Uterus (tissue), 4 donors: ENCODE measurements around the gene DCC. TPM values are rescaled to one million over a fixed set of nuclear protein-coding genes. Genes with fewer than 3 reads are reported as not detected.
"Not testable (repeated sequence)": the region's sequence is repeated elsewhere in the genome, so short reads cannot be mapped to it uniquely, and the experiment has no call there.

Experiments
- DNase-seq, 2 donors: peaks; one replicate each; pipeline ENCODE4 v3.0.0-alpha.2; 2019 to 2020
- H3K27ac ChIP-seq, 2 donors: fragments of 200-600 bp; sonication (generic); 1 replicate in 1 of 2; 2 replicates in 1 of 2; pipeline ENCODE4 v1.5.1; 2016 to 2018
- H3K27me3 ChIP-seq, 2 donors: fragments of 200-600 bp; sonication (generic); one replicate each; pipeline ENCODE4 v1.5.1; 2018 to 2019; ENCODE audit warnings: control low read depth in 1 of 2
- H3K36me3 ChIP-seq, 2 donors: fragments of 200-600 bp; sonication (generic); one replicate each; pipeline ENCODE4 v1.5.1; 2019; ENCODE audit warnings: control low read depth in 1 of 2
- H3K4me1 ChIP-seq, 2 donors: fragments of 200-600 bp; sonication (generic); one replicate each; pipeline ENCODE4 v1.5.1; 2018 to 2019; ENCODE audit warnings: control low read depth in 1 of 2
- H3K4me3 ChIP-seq, 2 donors: fragments of 200-600 bp; sonication (generic); 1 replicate in 1 of 2; 2 replicates in 1 of 2; pipeline ENCODE4 v1.5.1; 2018 to 2019; ENCODE audit warnings: mild to moderate bottlenecking in 1 of 2
- H3K9me3 ChIP-seq, 2 donors: fragments of 200-600 bp; sonication (generic); one replicate each; pipeline ENCODE4 v1.5.1; 2019; ENCODE audit warnings: control low read depth in 1 of 2
- POLR2A ChIP-seq, 2 donors: fragments of 450-650 bp; IDR thresholded peaks; one replicate each; pipeline ENCODE4 v1.6.1; 2016; ENCODE audit warnings: antibody characterized with exemption in 2 of 2, mild to moderate bottlenecking in 1 of 2, moderate library complexity in 1 of 2
- intact Hi-C: fragments of 100-400 bp; cut with DNase I; formaldehyde crosslinking; loops from one replicate; pipeline ENCODE4 v1.15.1; 2023; ENCODE audit warnings: low total_unique reads
- total RNA-seq, 4 donors: library from RNA; depleted of rRNA in 3 of 4; stranded (reverse); fragments of >200 nt in 3 of 4; gene quantifications; one replicate each; pipeline versions ENCODE4 v1.1.0 to v1.2.4, GENCODE V29; 2014 to 2023
- TF ChIP-seq, protein P1 (sequence below), 4 experiments: fragments of 200-600 bp in 2 of 4; fragments of 450-650 bp in 2 of 4; sonication (generic) in 2 of 4; IDR thresholded peaks; one replicate each; pipeline ENCODE4 v1.5.1; 2016 to 2019; ENCODE audit warnings: antibody characterized with exemption in 4 of 4, mild to moderate bottlenecking in 2 of 4, moderate library complexity in 1 of 4
- donor health status: DM: yes; HTN: yes; CAD: no.

The DCC gene
- total RNA-seq, 4 donors from 2014 or later: 0.40 to 3.2 TPM; not detected in 2

DNA sequence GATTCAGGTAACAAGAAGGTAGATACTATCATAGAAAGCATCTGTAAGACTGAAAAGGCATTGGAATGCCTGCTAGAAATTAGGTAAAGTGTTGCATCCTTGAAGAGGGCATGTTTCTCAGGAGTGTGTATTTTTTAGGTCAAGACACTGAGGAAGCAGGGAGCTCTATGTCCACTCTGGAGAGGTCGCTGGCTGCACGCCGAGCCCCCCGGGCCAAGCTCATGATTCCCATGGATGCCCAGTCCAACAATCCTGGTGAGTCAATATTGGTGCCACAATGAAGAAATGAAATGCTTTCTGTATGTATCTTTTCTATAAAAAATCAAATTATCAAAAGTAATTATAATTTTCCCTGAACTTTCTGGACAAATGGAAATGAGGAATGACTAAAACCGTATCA, 1127.8 kb downstream of the DCC start:
- intact Hi-C loops: no loop called here
- TF ChIP-seq POLR2A (IDR thresholded peaks at IDR 0.05): no peak
- TF ChIP-seq, protein P1, sequence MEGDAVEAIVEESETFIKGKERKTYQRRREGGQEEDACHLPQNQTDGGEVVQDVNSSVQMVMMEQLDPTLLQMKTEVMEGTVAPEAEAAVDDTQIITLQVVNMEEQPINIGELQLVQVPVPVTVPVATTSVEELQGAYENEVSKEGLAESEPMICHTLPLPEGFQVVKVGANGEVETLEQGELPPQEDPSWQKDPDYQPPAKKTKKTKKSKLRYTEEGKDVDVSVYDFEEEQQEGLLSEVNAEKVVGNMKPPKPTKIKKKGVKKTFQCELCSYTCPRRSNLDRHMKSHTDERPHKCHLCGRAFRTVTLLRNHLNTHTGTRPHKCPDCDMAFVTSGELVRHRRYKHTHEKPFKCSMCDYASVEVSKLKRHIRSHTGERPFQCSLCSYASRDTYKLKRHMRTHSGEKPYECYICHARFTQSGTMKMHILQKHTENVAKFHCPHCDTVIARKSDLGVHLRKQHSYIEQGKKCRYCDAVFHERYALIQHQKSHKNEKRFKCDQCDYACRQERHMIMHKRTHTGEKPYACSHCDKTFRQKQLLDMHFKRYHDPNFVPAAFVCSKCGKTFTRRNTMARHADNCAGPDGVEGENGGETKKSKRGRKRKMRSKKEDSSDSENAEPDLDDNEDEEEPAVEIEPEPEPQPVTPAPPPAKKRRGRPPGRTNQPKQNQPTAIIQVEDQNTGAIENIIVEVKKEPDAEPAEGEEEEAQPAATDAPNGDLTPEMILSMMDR (IDR thresholded peaks at IDR 0.05): no peak

DNA sequence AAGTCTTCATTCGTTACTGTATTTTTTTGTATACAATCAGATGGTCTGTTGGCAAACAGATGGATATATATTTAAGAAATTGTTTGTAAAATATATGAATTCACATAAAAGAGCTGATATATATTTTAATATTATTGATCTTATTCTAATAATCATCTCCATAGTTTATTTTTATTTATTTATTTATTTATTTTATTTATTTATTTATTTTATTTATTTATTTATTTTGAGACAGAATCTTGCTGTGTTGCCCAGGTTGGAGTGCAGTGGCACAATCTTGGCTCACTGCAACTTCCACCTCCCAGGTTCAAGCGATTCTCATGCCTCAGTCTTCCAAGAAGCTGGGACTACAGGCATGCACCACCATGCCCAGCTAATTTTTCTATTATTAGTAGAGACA, 1128.2 kb downstream of the DCC start:
- H3K4me3 ChIP-seq, H3K36me3 ChIP-seq, intact Hi-C loops, H3K27ac ChIP-seq, H3K4me1 ChIP-seq, H3K27me3 ChIP-seq, H3K9me3 ChIP-seq, DNase-seq: not testable (repeated sequence)

More for the DNA sequence above, 1127.8 kb downstream of the DCC start:
- H3K9me3 ChIP-seq: no peaks in the 10 kb centered on the region
- H3K27ac ChIP-seq: no peak overlapping the region
- H3K4me3 ChIP-seq: no peak overlapping the region
- H3K36me3 ChIP-seq: no peaks in the 10 kb centered on the region
- no peaks in the 10 kb centered on the region for H3K27me3 ChIP-seq
- no peak for DNase-seq
- H3K4me1 ChIP-seq: no peaks in the 10 kb centered on the region

DNA sequence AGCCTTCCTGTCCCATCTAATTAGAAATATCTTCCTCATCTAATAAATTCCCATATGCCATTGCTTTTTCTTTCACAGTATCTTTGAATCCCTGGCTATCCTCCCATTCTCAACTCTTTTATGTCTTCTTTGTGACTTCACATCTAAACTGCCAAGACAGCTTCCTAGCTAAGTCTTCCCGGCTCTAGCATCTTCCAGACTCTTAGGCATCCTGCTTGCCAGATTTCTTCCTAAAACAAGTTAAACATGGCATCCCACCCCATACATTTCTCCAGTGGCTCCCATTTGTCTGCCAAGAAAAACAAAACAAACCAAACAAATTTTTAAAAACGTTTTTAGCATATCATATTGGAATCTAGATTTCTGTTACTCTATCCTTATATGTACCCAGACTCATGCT, 1132.5 kb downstream of the DCC start:
- no peak for TF ChIP-seq POLR2A (IDR thresholded peaks at IDR 0.05)
- TF ChIP-seq, protein P1 (IDR thresholded peaks at IDR 0.05): no peak
- DNase-seq: no peak
- intact Hi-C loops: no loop called here
- Histone ChIP-seq H3K27ac (no peak overlapping the region), H3K4me3 (no peak overlapping the region), H3K36me3 (no peaks in the 10 kb centered on the region), H3K9me3 (no peaks in the 10 kb centered on the region), H3K4me1 (no peaks in the 10 kb centered on the region), H3K27me3 (no peaks in the 10 kb centered on the region)

DNA sequence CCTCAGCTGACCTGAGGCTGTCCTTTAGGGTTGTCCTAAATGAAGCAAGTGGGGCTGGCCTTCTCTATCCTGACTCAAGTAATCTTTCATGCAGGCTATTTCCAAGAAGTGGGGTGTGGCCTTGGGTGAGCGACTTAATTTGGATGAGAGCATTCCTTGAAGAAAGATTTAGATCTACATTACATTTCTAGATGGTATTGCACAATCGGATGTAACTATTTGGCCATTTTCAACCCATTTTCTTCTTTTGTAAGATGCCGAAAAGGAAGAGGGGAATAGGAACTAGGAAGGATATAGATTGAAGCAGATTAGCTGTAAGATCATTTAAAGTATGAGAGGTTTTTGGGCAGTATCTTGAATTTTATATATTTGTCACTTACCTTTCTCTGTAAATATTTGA, 1138.2 kb downstream of the DCC start:
- H3K4me3 ChIP-seq: no peak overlapping the region
- no peaks in the 10 kb centered on the region for H3K4me1 ChIP-seq
- TF ChIP-seq POLR2A (IDR thresholded peaks at IDR 0.05): no peak
- TF ChIP-seq, protein P1 (IDR thresholded peaks at IDR 0.05): no peak
- H3K9me3 ChIP-seq: no peaks in the 10 kb centered on the region
- H3K27ac ChIP-seq: no peak overlapping the region
- intact Hi-C loops: no loop called here
- DNase-seq: no peak
- no peaks in the 10 kb centered on the region for H3K36me3 ChIP-seq
- no peaks in the 10 kb centered on the region for H3K27me3 ChIP-seq

DNA sequence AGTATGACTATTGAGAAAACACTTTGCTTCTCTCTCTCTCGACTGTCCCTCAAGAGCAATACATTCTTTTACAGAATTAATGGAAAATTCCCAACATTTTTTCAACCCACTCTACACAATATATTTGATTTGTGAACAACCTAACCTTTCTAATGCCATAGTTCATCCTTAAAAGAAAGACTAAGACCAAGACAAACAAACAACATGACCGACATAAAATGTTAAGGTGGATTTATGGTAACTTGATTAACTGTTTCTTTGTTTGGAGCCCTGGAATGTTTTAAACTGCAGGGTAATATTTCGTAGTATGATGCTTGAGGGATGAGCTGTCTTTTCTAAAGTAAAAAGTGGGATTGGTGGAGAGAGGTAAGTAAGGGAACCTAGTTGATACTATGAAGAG, 1146.3 kb downstream of the DCC start:
- Histone ChIP-seq H3K4me1 (no peaks in the 10 kb centered on the region), H3K36me3 (no peaks in the 10 kb centered on the region), H3K27me3 (no peaks in the 10 kb centered on the region), H3K9me3 (no peaks in the 10 kb centered on the region), H3K27ac (no peak overlapping the region), H3K4me3 (no peak overlapping the region)
- intact Hi-C loops: no loop called here
- no peak for DNase-seq
- no peak for TF ChIP-seq POLR2A (IDR thresholded peaks at IDR 0.05)
- TF ChIP-seq, protein P1 (IDR thresholded peaks at IDR 0.05): no peak

DNA sequence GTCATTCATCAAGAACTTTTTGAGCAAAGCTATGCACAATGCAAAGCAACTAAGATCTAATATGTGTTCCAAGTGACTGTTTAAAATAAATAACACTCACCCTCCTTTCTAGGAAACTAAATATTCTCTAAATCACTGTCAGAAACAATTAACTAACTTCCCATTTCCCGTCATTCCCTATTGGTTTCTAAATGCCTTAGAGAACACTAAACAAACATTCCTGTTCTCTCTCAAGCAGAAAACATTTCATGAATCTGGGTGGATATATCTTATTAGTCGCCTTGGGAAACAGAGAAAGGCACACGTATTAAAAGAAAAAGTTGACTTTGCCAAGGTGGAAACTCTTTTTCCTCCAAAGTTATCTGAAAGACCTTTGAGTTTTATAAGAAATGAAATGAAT, 1149.3 kb downstream of the DCC start:
- Histone ChIP-seq H3K36me3 (no peaks in the 10 kb centered on the region), H3K27ac (no peak overlapping the region), H3K4me1 (no peaks in the 10 kb centered on the region), H3K9me3 (no peaks in the 10 kb centered on the region), H3K4me3 (no peak overlapping the region), H3K27me3 (no peaks in the 10 kb centered on the region)
- no peak for DNase-seq
- intact Hi-C loops: no loop called here
- TF ChIP-seq, protein P1 (IDR thresholded peaks at IDR 0.05): no peak
- no peak for TF ChIP-seq POLR2A (IDR thresholded peaks at IDR 0.05)
